ENCODE results near the gene ABCB11.

ABCB11 gene

GRCh38 chr2:168976034-168976654, 55.0 kb downstream of the ABCB11 start:
- no peak for DNase-seq

GRCh38 chr2:168974428-168974827, 56.7 kb downstream of the ABCB11 start:
- DNase-seq = no peak

DNA sequence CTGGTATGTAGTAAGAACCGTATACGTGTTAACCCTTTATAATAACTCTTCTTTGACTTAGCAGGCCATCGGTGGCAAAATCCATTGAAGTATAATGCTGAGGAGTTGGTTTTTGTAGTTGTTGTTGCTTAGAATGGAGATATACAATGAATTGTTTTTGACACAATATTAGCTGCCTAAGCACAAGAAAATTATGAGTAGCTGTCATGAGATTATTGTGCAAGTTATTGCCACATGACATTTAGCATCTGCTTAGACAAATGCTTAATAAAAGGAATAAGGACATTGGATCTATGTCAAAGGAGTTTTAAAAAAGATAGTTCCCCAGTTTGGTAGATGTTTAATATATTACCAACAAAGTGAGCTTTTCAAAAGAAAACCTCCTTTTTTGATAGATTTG, 59.9 kb downstream of the ABCB11 start:
- DNase-seq = no peak

DNA sequence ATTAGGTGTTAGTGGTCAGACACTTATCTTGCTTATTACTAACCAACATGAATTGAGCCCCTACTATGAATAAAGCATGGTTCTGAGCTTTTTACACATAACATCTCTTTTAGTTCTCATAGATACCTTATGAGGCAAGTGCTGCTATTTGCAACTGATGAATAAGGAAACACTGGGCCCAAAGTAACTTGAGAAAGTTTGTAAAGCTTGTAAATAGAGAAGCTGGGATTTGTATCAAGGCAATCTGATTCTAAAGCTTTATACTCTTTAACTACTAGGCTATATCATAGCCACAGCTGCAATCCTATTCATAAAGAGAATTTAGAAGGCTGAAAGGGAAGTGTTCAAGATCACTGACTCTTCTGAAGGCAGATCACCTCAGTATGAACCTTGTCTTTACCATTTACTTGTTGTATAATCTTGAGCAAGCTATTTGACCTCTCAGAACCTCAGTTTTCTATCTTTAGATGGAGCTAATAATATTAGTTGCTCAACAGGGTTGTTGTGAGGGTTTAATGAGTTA, 60.4 kb downstream of the ABCB11 start:
- DNase-seq = no peak

DNA sequence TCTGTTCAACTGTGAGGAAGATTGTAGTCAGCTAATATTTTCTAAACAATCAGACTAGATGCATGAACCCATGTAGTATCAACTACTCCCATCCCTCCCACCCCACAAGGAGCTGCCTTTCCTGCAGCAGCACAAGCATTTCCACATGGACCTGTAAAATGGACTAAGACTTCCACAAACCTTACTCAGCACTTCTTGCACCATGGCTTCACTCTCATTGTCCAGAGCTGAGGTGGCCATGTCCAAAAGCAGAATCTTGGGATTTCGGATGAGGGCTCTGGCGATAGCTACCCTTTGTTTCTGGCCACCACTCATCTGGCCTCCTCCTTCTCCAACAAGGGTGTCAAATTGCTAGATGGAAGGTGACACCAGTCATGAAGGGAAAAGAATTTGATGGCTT, 61.3 kb downstream of the ABCB11 start:
- DNase-seq = no peak

- DNase-seq = no peak
Observed at GRCh38 chr2:168968342-168968741, 62.8 kb downstream of the ABCB11 start.

DNA sequence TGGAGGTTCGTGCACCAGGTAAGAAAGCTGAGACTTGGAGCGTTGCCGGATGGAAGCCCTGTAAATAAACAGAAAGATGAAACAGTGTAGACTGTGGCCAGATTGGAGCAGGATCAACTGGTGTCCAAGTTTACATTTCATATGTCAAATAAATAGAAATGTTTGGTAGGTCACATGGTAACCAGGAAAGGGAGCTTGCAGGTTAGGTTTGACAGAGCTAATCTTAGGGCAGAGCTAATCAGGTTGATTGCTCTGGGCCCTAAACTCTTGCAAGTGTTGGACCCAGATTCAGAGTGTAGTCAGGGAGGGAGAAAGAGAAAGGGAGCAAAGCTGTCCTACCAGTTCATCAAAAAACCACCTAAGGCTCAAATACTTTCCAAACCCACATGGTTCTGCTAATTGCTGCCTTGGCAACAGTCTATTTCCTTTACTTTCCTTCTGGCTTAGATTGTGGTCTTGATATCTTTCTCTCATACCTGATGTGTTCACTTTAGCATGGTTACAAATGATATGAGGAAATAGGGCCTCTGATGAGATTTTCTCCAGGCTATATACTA, 66.8 kb downstream of the ABCB11 start:
- no peak for DNase-seq

- DNase-seq = no peak
Observed at GRCh38 chr2:168962636-168963035, 68.5 kb downstream of the ABCB11 start.

DNA sequence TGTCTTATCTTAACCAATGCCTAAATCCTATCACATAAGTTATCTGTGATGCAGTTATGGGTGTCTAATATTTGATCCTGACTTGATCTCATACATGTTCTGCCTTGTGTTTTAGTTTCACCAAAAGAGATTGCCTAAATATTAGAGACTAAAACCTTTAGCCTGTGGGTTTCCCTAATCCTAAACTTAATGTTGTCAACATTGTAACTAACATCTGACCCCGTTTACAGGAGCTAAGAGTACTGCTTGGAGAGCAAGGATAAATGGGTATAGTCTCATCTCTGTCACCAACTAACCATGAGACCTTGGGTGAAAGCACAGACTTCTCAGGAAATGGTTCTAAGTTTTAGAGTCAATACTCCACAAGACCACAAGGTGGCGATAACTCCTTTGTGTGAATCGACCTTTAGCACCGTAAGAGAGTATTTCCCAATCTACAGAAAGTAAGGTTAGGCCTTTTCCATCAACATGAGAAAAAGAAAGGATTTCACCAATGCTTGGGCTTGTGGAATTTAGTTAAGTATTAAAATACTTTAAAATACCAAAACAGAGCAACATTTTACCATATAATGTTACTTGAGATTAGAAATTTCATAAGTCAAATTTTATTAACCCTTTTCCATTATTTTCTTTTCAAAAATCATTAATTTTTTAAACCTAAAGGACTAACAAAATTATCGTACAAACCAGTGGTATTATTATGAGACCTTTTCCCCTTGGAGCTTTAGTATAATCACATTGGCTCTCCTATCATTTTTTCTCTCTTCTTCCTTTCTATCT, 69.5 kb downstream of the ABCB11 start:
- DNase-seq = peak in 8 of 56 donors; percentile 2 to 51 (median 7)

DNA sequence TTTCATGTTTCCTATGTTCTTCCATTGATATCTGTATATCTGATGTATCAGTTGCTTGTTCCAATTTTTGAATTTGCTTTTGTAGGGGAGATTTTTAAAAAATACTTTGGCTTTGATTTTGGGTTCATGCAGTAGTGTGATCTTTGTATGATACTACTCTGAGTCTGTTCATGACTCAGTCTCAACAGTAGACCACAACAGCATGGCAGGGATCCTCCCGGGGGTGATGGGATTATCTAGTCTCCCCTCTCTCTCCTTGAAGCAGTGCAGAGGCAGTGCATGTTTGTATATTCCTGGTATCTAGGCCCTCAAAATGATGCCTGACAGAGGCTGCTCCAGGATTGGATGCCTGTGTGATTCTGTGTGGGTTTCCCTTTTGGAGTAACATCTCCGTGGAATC, 74.7 kb downstream of the ABCB11 start:
- no peak for DNase-seq

DNA sequence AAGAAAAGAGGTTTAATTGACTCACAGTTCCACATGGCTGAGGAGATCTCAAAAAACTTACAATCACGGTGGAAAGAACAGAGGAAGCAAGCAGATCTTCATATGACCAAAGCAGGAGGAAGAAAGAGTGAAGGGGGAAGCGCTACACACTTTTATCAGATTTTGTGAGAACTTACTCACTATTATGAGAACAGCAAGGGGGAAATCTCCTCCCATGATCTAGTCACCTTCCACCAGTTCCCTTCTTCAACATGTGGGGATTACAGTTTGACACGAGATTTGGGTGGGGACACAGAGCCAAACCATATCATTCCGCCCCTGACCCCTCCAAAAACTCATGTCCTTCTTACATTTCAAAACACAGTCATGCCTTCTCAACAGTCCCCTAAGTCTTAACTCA, 75.8 kb downstream of the ABCB11 start:
- DNase-seq = no peak

DNA sequence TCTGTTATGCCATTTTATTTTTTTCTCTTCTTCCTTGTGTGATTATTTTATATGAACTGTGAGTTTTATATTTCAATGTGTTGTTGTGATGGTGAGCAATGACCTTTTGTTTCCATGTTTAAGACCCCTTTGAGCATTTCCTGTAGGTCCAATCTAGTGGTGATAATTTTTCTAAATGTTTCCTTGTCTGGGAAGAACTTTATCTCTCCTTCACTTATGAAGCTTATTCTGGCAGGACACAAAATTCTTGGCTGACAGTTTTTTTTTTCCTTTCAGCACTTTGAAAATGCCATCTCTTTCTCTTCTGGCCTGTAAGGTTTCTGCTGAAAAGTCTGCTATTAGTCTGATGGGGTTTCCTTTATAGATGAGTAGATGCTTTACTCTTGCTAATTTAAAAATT, 76.9 kb downstream of the ABCB11 start:
- DNase-seq = no peak

DNA sequence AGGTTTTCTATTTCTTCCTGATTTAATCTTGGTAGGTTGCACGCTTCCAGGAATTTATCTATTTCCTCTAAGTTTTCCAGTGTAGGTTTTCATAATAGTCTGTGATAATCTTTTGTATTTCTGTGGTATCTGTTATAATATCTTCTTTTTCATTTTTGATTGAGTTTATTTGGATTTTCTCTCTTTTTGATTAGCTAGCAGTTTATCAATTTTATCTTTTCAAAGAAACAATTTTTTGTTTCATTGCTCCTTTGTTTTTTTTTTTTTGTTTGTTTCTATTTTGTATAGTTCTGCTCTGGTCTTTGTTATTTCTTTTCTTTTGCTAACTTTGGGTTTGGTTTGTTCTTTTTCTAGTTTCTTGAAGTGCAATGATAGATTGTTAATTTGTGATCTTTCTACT, 78.7 kb downstream of the ABCB11 start:
- no peak for DNase-seq

DNA sequence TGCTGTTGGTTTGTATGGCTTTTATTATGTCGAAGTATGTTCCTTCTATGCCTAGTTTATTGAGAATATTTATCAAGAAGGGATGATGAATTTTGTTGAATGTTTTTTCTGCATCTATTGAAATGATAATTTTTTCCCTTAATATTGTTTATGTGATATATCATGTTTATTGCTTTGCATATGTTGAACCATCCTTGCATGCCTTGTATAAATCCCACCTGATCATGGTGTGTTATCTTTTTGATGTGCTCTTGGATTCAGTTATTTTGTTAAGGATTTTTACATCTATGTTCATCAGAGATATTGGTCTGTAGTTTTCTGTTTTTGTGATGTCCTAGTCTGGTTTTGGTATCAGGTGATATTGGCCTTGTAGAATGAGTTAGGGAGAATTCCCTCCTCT, 79.3 kb downstream of the ABCB11 start:
- DNase-seq = no peak

- no peak for DNase-seq
Observed at GRCh38 chr2:168949324-168949723, 81.8 kb downstream of the ABCB11 start.

- DNase-seq = no peak
Observed at GRCh38 chr2:168948621-168949212, 82.4 kb downstream of the ABCB11 start.

GRCh38 chr2:168945508-168945907, 85.6 kb downstream of the ABCB11 start:
- DNase-seq = no peak

GRCh38 chr2:168944065-168944464, 87.1 kb downstream of the ABCB11 start:
- no peak for DNase-seq

DNA sequence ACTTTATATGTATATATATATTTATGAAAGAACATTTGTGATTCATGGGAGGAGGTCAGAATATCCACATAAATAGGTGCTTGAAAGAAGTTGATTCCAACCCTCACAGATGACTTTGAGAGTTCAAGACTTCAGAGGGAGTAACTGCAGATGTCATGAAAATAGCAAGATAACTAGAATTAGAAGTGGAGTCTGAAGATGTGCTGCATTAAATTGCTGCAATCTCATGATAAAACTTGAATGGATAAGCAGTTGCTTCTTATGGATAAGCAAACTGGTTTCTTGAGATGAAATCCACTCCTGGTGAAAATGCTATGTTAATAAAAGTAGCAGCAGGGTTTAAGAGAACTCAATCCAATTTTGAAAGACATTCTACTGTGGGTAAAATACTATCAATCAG, 89.8 kb downstream of the ABCB11 start:
- no peak for DNase-seq

- no peak for DNase-seq
Observed at GRCh38 chr2:168939918-168940317, 91.2 kb downstream of the ABCB11 start.

DNA sequence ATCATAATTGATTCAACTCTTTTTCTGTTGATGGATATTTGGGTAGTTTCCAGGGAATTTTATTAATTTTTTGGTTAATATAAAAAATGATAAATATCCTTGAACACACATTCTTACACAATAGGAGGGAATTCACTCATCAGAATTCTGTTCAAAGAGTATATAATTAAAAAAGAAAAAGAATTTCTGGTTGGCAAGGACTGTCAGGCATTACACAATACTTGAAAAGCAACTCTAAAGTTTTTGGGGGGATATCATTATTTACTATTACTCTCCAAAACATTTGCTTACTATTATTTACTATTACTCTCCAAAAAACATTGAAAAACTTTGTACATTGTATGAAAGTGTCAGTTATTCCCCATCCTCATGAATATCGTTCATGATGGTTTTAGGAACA, 92.1 kb downstream of the ABCB11 start:
- no peak for DNase-seq

Data from nucleus accumbens (tissue), 56 donors.